Colon (tissue), 2 donors: ENCODE data around the gene HSP90AA1.
"Not testable (repeated sequence)": the region's sequence is repeated elsewhere in the genome, so short reads cannot be mapped to it uniquely, and the experiment has no call there.

ENCODE experiments used
- FAIRE-seq: peaks from 2 replicates; lab custom pipeline; 2012; peaks lifted over from hg19 to GRCh38; lab: Jason Lieb, UNC
- donor health status: control.
- donor health status: control.

Gene HSP90AA1

DNA sequence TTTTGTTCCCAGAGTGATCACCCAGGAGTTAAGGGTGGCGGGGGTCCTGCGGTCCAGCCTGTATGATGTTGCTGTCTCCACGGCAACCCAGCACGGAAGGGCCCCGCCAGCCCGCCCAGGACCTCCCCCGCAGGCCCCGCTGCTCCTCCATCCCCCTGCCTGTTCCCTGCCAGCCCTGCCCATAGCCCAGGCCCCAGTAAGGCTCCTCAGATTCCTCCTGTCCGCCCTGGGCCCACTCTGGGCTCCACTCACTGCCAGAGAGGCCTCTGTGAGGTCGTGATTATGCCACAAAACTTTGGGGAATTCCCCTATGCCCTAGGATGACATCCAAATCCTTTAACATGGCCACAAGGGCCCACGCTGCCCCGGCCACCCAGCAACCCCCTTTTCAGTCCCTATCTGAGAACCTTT lies 20.8 kb downstream of the HSP90AA1 start:
- FAIRE-seq, result no peak

DNA sequence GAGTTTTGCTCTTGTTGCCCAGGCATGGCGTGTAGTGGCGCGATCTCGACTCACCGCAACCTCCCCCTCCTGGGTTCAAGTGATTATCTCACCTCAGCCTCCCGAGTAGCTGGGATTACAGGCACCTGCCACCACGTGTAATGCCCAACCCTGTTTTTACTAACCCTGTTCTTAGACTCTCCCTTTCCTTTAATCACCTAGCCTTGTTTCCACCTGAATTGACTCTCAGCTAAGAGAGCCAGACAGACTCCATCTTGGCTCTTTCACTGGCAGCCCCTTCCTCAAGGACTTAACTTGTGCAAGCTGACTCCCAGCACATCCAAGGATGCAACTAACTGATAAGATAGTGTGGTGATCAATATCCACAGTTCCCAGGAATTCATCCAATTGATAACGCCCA lies 22.3 kb downstream of the HSP90AA1 start:
- not testable (repeated sequence) for FAIRE-seq

DNA sequence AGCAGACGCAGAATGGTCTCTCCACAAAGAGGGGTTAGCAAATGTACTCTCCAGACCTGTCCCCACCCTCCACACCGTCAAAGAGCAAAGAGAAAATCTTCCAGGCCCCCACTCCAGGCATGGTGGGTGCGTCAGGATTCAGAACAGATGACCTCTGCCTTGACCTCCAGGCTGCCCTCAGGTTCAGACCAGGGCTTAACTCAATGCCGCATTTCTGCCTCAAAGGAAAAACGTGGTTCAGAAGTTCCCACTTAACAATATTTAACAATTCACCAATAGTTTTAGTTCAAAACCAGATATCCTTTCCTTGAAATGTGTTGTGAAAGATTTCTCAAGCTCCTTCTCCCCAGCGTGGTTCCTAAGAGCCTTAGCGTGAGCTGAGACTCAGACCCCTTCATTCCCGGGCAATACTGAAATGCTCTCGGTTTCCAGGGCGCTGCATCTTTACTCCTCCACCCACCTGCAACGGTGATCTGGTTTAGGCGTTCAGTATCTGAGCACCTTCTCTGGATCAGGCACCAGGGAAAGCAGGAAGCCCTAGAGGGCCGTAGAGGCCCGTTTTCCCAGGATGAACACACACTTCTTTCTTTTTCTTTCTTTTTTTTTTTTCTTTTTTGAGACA lies 22.9 kb downstream of the HSP90AA1 start:
- no peak for FAIRE-seq

DNA sequence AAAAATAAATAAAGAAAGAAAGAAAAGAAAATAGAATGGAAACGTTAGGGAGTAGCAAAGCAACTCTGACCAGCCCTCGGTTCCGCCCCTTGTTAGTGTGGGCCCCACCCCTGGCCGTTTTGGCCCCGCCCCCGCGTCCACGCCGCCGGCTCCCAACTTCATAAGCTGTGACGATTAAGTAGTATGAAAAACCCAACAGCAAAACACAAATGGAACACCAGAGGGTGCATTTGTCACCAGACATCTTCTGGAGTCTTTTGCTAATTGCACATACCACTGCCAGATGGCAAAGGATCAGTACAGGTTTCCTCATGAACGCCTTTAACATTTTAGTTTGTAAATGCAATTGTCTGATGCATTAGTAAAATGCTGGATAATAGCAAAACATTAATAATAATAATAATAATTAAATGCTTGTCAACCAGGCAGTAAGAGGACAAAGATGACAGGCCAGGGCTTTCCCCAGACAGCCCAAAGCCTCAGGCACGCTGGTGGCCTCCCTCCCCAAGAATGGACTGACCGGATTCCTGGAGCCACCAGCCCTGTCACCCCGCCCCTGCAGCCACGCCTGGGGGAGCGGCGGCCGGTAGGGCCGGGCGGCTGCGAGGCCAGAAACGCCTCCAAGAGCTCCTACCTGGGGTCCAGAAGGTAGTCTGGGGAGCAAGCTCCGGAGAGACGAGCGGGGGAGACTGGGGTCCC lies 23.6 kb downstream of the HSP90AA1 start:
- no peak for FAIRE-seq

DNA sequence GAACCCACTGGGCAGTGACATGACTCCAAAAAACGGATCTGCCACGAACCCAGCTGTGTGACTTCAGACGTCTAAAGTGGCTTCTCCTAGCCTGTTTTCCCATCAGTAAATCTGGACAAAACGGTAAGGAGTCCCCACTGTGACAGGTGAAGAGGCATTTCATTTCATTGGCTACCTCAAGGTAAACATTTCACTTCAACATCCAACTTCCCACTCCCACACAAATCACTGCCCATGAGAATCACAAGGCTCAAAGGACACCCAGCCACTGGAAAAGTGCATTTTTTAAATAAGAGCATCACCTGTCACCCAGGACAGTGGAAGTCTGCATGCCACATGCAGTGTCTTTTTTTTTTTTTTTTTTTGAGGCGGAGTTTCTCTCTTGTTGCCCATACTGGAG lies 27.9 kb downstream of the HSP90AA1 start:
- FAIRE-seq, result no peak

DNA sequence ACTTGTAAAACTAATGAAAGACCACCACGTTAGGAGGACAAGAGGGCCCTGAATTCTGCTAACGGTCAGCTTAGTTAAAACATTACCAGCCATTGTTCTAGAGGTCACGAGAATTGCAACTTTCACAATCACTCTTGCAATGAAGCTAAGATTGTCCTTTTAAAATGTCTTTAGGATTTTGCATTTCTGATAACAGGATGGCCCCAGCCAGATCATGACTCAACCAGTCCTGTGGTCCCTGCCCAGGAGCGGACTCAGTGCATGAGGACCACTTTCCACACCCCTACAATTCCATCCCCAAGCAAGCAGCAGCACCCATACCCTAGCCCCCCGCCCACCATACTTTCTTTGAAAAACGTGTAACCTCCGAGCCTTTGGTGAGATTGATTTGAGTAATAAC lies 28.7 kb downstream of the HSP90AA1 start:
- no peak for FAIRE-seq

DNA sequence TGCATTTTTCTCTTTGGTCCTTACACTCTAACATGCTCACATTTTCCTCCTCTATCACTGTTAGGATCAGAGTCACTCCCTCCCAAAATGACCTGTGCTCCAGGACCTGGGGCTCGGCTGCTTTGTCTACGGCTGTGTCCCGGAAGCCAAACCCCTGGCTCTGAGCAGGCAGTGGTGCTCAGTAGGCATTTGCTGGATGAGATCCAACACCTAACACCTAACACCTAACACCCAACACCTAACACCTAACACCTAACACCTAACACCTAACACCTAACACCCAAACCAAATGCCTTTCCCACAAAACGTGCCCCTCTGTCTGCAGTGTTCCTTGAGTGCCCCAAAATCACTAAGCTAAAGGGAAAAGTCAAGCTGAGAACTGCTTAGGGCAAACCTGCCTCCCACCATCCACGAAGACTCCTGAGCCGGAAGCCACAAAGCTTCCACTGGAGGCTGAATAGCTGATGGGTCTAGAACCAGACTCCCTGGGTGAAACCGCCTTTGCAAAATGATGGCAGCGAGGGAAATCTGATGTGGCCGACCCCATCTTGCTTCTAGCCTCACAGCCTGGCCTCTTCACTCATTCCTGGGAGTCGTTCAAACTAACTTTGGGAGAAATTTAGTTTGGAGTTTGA lies 29.2 kb downstream of the HSP90AA1 start:
- FAIRE-seq, result no peak

DNA sequence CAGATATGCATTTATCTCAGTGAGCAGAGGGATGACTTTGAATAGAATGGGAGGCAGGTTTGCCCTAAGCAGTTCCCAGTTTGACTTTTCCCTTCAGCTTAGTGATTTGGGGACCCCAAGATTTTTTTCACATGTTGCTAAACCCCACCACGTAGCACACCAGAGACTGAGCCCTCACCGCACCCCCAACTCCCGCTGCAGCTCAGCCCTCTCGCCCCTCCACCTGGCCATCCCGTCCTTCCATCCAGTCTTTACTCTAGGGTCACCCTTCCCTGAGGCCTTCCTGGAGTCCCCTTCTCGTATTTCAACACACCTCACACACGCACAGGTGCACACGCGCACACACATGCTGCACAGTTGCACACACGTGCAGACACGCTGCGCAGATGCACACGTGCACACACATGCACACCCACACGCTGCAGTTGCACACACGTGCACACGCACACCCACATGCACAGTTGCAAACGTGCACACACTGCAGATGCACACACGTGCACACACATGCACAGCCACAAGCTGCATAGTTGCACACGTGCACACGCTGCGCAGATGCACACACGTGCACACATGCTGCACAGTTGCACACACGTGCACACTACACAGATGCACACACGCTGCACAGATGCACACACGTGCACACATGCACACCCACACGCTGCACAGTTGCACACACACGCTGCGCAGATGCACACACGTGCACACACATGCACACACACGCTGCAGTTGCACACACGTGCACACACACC lies 30.0 kb downstream of the HSP90AA1 start:
- FAIRE-seq, result no peak

DNA sequence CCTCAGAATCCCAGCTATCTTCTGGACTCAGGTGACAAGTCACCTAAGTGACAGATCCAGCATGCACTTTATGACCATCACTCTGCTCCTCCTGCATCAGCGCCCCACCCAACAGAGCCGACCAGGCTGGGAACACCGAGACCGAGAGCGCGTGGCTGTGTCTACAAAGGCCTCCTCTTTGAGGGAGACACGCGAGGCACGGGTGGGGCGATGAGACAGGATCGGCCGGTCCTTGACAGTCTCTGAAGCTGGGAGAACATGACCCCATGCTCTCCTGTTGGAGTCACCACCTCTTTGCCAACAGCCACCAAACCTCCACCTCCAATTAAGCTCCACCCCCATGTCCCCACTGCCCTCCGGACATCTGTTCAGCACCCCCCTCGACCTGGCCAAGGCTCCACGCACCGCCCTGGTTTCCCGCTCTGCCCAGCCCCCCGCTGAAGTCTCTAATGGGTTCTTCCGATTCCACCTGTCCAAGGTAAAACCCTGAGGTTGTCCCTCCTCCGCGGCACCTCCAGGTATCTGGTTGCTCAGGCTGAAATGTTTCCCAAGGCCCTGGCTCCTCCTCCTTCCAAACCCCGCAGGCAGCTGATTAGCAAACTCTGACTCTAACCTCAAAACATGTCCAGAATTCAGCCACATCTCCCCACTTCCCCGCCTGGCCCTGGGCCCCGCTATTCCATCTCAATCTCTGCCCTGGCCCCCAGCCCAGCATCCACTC lies 31.5 kb downstream of the HSP90AA1 start:
- no peak for FAIRE-seq

DNA sequence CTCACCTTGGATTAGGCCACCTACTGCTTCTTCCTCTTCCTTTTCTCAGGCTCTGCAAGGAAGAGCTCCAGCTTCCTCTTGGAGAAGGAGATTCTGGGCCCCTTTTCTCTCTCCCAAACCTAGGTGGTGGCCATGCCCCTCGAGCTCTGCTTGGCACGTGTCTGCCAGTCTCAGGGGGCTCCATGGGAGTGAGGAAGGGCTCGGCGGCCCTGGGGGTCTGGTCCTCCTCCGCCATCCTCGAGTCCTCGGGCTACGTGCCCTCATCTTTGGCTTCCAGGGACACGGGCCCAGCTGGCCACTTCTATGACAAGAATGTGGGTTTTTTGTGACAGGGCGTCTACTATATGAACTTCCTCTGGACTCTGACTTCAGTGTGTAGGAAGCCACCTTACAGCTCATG lies 34.3 kb downstream of the HSP90AA1 start:
- no peak for FAIRE-seq

DNA sequence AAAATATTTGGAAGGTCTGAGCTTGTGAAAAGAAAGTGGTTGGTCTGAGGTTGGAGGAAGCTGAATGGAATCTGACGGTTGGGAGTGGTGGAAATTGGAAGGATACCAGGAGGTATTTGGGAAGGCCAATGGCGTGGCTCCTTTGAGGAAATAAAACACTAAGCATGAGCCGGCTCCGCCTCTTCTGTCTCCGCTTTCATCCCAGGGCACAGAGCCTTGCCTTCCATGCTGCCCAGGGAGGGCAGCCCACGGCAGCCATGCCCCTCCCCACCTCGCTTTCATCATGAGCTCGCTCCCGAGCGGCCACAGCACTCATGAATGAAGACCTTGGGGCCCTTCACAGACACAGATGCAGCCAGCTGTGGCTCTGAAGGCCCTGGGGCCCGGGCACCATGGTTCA lies 36.2 kb downstream of the HSP90AA1 start:
- no peak for FAIRE-seq

DNA sequence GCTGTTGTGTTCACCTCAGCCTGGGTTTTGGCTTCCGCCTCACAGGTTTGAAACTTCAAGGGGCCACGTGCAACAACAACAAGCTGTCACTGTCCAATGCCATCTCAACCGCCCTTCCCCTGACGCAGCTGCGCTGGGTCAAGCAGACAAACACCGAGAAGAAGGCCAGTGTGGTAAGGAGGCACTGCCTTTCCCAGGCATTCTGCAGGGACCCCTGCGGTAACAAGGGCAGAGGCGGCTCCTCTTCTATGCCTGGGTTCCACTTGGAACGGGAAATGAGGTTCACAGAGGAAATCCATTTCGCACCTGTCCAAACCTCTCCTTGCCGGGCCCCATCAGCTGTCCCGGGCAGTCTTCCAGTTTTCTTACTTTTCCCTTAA lies 36.8 kb downstream of the HSP90AA1 start:
- FAIRE-seq, result no peak

DNA sequence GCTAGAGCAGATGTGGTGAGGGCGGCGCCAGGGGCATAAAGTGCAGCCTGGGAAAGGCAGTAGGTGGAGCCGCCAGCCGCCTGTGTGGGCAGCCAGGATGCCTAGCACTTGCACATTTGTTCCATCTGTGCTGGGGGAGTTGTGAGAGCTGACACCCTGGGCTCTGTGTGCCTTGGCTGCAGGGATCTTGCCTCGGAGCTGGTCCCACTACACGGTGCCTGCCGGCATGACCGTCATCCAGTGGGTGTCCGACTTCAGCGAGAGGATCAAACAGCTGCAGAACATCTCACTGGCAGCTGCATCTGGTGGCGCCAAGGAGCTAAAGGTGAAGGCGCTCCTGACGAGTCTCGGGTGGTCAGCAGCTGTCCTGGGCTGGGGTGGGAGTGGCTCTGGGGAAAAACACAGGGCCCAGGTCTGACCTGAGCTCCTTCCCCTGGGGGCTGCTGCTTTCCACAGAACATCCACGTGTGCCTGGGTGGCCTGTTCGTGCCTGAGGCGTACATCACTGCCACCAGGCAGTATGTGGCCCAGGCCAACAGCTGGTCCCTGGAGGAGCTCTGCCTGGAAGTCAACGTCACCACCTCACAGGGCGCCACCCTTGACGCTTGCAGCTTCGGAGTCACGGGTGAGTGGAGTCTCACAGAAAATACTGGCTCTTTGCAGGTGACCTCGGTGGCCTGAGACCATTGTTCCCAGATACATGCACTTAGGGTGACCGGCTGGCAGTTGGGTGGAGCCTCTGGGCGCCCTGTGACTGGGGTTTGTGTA lies 37.4 kb downstream of the HSP90AA1 start:
- FAIRE-seq, result no peak

DNA sequence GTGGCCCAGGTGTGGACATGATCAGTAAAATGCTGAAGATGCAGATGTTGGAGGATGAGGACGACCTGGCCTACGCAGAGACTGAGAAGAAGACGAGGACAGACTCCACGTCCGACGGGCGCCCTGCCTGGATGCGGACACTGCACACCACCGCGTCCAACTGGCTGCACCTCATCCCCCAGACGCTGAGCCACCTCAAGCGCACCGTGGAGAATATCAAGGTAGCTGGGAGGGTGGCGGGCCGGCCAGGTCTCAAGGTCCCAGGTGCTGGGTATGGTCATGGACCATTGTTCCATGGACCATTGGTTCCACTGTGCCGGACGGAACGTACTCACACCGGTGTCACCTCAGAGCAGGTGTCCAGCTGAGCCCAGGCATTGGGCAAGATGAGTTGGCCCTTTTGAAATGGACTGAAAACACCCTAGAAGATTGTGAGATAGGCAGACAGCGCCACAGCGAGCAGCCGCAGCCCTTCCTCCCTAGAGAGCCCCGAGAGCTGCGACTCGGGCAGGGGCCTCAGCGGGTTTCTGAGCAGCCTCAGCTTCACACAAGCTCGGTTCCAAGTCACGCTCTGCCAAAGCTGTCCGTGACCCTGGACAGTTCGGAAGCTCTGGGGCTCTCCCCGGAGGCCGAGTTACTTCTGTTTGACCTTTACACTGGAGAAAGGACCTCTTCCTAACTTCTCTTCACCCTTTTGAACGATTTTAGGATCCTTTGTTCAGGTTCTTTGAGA lies 38.9 kb downstream of the HSP90AA1 start:
- no peak for FAIRE-seq

DNA sequence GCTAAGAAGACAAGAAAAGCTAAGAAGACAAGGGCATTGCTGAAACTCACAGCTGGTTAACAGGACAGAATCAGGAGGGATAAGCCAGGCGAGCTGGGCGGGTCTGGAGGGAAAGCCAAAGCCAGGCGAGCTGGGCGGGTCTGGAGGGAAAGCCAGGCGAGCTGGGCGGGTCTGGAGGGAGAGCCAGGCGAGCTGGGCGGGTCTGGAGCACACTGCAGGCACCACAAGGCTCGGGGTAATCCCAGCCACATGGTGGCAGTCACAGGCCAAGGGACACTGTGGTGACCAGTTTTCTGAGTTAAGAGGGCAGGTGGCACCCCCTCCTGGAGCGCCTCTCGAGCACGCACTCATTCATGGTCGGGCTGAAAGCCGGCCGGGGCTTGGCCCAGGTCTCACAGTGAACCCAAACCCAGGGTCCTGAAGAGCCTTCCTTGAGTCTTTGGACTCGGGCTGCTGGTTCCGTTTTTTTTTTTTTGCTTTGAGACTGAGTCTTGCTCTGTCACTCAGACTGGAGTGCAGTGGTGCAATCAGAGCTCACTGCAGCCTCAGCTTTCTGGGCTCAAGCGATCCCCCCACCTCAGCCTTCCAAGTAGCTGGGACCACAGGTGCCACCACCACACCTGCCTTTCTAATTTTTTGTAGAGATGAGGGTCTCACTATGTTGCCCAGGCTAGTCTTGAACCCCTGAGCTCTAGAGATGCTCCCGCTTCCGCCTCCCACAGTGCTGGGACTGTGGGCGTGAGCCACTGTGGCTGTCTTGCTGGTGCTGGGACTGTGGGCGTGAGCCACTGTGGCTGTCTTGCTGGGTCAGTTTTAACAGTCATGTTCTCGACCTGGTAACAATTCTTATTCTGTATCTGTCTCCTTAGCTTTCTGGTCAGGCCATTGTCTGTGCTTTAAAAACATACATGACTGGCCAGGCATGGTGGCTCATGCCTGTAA lies 40.2 kb downstream of the HSP90AA1 start:
- no peak for FAIRE-seq

DNA sequence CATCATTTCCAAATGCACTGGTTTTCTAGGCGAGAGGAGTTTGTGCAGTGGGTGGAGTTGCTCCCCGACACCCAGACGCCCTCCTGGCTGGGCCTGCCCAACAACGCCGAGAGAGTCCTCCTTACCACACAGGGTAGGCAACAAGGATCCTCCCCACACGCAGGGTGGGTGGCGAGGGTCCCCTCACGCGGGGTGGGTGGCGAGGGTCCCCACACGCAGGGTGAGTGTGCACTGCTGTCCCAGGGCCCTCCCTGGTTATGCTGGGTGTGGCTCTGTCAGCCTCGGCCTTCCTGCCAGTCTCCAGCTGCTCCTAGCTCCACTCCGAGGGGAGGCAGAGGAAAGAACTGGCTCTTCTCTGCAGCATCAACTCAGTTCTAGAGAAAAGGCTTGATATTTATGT lies 42.3 kb downstream of the HSP90AA1 start:
- FAIRE-seq, result no peak

DNA sequence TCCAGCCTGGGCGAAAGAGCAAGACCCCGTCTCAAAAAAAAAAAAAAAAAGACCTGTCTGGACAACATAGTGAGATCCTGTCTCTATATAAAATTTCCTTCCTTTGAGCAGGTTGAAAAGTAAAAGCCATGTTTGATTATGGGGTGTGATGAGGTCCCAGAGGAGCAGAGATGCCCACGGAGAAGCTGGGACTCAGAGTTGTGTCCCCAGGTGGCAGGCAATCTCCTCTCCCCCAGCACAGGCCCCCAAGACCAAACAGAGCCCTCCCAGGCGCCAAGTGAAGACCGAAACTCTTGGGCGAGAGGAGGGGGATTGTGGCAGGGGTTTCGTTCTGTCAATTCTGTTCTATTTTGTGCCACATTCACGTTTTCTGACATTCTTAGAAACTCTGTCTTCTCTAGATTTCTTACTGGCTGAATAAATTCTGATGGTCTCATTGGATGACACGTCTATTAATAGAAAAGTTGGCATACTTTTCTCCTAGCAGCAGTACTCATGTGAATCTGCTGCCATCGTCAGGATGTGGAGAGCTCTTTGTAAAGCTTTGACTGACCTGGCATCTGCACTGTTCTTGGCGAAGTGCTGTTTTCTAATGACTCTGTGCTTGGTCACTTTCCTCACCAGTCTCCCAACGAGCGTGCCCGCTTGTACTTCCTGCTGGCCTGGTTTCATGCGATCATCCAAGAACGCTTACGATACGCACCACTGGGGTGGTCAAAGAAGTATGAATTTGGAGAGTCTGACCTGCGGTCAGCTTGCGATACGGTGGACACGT lies 43.4 kb downstream of the HSP90AA1 start:
- FAIRE-seq, result no peak

DNA sequence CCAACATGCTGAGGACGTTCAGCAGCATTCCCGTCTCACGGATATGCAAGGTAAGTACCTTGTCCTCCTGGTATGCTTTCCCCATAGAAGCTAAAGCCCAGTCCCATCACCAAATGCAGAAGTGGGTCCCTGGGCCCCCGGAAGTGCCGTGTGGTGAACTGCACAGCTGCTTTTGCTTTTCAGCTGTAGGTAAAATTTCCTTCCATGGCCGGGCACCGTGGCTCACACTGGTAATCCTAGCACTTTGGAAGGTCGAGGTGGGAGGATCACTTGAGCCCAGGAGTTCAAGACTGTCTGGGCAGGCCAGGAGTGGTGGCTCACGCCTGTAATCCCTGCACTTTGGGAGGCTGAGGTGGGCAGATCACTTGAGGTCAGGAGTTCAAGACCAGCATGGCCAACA lies 44.1 kb downstream of the HSP90AA1 start:
- no peak for FAIRE-seq

DNA sequence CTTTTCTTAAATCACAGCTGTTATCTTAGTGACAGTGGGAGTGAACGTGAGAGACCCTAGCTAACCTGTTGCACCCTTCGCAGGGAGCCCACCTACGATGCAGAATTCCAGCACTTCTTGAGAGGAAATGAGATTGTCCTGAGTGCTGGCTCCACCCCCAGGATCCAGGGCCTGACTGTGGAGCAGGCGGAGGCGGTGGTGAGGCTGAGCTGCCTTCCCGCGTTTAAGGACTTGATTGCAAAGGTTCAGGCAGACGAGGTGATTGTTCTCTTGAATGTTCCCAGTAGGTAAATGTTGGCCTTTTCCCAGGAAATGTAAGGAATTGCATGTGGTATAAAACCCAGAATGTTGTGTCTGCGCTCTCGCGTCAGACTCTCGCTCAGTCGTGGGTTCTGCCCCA lies 46.7 kb downstream of the HSP90AA1 start:
- FAIRE-seq, result no peak
